ENCODE measurements around the gene CTNNA2.

DNA sequence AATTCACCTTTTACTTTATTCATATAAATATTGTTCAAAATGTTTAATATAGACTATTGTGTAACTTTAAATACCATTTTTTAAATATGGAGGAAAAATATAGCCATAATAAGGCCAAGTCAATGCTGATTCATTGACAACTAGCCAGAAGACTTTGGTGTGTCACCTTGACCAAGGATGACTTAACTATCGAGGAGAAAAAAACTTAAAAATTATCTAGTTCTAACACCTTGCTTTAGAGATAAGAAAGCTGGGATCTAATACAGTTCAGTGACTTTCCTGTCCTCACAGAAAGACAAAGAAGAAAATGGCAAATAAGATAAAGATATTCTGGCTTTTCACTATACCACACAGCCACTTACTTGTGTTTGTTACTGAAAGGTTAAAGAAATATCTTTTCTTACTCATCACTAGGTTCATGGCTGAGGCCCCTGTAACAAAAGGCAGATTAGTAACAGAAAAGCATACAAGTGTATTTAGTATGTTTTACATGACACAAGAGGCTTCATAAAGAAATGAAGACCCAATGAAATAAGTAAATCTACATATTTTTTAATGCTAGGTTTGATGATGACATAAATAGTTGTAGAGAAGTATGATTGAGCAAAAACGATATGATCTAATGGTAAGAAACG is 857.6 kb downstream of the CTNNA2 start:
- TF ChIP-seq, protein P1, sequence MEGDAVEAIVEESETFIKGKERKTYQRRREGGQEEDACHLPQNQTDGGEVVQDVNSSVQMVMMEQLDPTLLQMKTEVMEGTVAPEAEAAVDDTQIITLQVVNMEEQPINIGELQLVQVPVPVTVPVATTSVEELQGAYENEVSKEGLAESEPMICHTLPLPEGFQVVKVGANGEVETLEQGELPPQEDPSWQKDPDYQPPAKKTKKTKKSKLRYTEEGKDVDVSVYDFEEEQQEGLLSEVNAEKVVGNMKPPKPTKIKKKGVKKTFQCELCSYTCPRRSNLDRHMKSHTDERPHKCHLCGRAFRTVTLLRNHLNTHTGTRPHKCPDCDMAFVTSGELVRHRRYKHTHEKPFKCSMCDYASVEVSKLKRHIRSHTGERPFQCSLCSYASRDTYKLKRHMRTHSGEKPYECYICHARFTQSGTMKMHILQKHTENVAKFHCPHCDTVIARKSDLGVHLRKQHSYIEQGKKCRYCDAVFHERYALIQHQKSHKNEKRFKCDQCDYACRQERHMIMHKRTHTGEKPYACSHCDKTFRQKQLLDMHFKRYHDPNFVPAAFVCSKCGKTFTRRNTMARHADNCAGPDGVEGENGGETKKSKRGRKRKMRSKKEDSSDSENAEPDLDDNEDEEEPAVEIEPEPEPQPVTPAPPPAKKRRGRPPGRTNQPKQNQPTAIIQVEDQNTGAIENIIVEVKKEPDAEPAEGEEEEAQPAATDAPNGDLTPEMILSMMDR (IDR thresholded peaks at IDR 0.05): no peak
- TF ChIP-seq POLR2A (IDR thresholded peaks at IDR 0.05): no peak
